GM19463 (cell line): ENCODE data around the gene SPDYC.
"Not testable (repeated sequence)": the region's sequence is repeated elsewhere in the genome, so short reads cannot be mapped to it uniquely, and the experiment has no call there.

Experiments
- ATAC-seq: cut with Tn5 transposase; IDR thresholded peaks from one replicate; pipeline ENCODE4 v1.9.1; 2021; ENCODE audit warnings: mild to moderate bottlenecking, moderate library complexity; ENCODE audit not compliant: unreplicated experiment

The SPDYC gene

GRCh38 chr11:65167656-65168055 lies 2.4 kb upstream of the SPDYC start:
- ATAC-seq: no peak

- no peak for ATAC-seq
Measured at GRCh38 chr11:65169164-65169641, 830 bp upstream of the SPDYC start.

- ATAC-seq: no peak
Measured at GRCh38 chr11:65172600-65172999, 2.6 kb downstream of the SPDYC start.

- not testable (repeated sequence) for ATAC-seq
Measured at GRCh38 chr11:65174571-65175010, 4.6 kb downstream of the SPDYC start.

- ATAC-seq: peak; percentile 73
Measured at GRCh38 chr11:65180877-65181568, 11.0 kb downstream of the SPDYC start.

- peak; percentile 46 for ATAC-seq
Measured at GRCh38 chr11:65181569-65182257, 11.7 kb downstream of the SPDYC start, which contains the start of gene CAPN1. Gene CAPN1 (plus strand): TSS chr11:65181928. CDS start chr11:65182702, 774 bp downstream.

GRCh38 chr11:65182258-65183170 lies 12.5 kb downstream of the SPDYC start:
- no peak for ATAC-seq

GRCh38 chr11:65183201-65183891 lies 13.3 kb downstream of the SPDYC start:
- no peak for ATAC-seq

- ATAC-seq: no peak
Measured at GRCh38 chr11:65184146-65184545, 14.1 kb downstream of the SPDYC start.

GRCh38 chr11:65185171-65185570 lies 15.1 kb downstream of the SPDYC start:
- ATAC-seq: no peak

- ATAC-seq: no peak
Measured at GRCh38 chr11:65185869-65186341, 15.9 kb downstream of the SPDYC start.

GRCh38 chr11:65186701-65187100 lies 16.7 kb downstream of the SPDYC start:
- ATAC-seq: no peak

- no peak for ATAC-seq
Measured at GRCh38 chr11:65187146-65187675, 17.2 kb downstream of the SPDYC start.

GRCh38 chr11:65187971-65188461 lies 18.0 kb downstream of the SPDYC start:
- no peak for ATAC-seq

- no peak for ATAC-seq
Measured at GRCh38 chr11:65188486-65188885, 18.5 kb downstream of the SPDYC start.

- no peak for ATAC-seq
Measured at GRCh38 chr11:65189191-65189590, 19.2 kb downstream of the SPDYC start.

GRCh38 chr11:65194564-65194963 lies 24.5 kb downstream of the SPDYC start:
- no peak for ATAC-seq

- no peak for ATAC-seq
Measured at GRCh38 chr11:65204143-65204542, 34.1 kb downstream of the SPDYC start.

- no peak for ATAC-seq
Measured at GRCh38 chr11:65204646-65205601, 34.9 kb downstream of the SPDYC start.
